Kidney epithelial cell (primary cell): Measurements from ENCODE around the gene AWAT2. TPM values are rescaled to one million over a fixed set of nuclear protein-coding genes. Genes with fewer than 3 reads are reported as not detected.

Experiments
- DNase-seq: peaks from one replicate; pipeline ENCODE4 v3.0.0-alpha.2; 2010; ENCODE audit warnings: low read depth
- H3K27me3 ChIP-seq: 2 replicates; pipeline ENCODE4 v1.6.0; 2011; ENCODE audit warnings: low read length; ENCODE audit not compliant: control insufficient read depth, insufficient read depth
- H3K36me3 ChIP-seq: 2 replicates; pipeline ENCODE4 v1.5.1; 2011; ENCODE audit warnings: low read length; ENCODE audit not compliant: control insufficient read depth, insufficient read depth
- H3K4me3 ChIP-seq: 2 replicates; pipeline ENCODE4 v1.5.1; 2011; ENCODE audit warnings: low read depth, mild to moderate bottlenecking, control low read depth, low read length
- CTCF ChIP-seq: IDR thresholded peaks from 2 replicates; pipeline ENCODE4 v1.5.1; 2011; ENCODE audit warnings: mild to moderate bottlenecking, moderate library complexity, low read length, control low read depth, inconsistent platforms; ENCODE audit not compliant: insufficient read depth, poor library complexity, severe bottlenecking
- total RNA-seq: library from RNA; depleted of rRNA; stranded (reverse); fragments of >200 nt; gene quantifications from 2 replicates; pipeline ENCODE4 v1.2.3, GENCODE V29; 2015

AWAT2 gene
- total RNA-seq, 1 donor from 2014 or later = not detected

GRCh38 chrX:70062961-70063550, 13.3 kb upstream of the AWAT2 start:
- TF ChIP-seq CTCF = no peak
- no peaks in the 10 kb centered on the region for H3K36me3 ChIP-seq
- H3K27me3 ChIP-seq = no peaks in the 10 kb centered on the region
- H3K4me3 ChIP-seq = no peak overlapping the region
- DNase-seq = no peak

GRCh38 chrX:70062076-70062475, 12.3 kb upstream of the AWAT2 start, which contains the start of gene OTUD6A:
OTUD6A (plus strand) TSS chrX:70062457; CDS start chrX:70062525, 68 bp downstream.
- no peak for TF ChIP-seq CTCF
- DNase-seq = no peak
- no peaks in the 10 kb centered on the region for H3K27me3 ChIP-seq
- H3K4me3 ChIP-seq = no peak within 1 kb of the TSS
- H3K36me3 ChIP-seq = no peaks in the 10 kb centered on the region

GRCh38 chrX:70054391-70054790, 4.7 kb upstream of the AWAT2 start:
- H3K4me3 ChIP-seq = no peak overlapping the region
- DNase-seq = no peak
- TF ChIP-seq CTCF = no peak
- no peaks in the 10 kb centered on the region for H3K27me3 ChIP-seq
- H3K36me3 ChIP-seq = no peaks in the 10 kb centered on the region

DNA sequence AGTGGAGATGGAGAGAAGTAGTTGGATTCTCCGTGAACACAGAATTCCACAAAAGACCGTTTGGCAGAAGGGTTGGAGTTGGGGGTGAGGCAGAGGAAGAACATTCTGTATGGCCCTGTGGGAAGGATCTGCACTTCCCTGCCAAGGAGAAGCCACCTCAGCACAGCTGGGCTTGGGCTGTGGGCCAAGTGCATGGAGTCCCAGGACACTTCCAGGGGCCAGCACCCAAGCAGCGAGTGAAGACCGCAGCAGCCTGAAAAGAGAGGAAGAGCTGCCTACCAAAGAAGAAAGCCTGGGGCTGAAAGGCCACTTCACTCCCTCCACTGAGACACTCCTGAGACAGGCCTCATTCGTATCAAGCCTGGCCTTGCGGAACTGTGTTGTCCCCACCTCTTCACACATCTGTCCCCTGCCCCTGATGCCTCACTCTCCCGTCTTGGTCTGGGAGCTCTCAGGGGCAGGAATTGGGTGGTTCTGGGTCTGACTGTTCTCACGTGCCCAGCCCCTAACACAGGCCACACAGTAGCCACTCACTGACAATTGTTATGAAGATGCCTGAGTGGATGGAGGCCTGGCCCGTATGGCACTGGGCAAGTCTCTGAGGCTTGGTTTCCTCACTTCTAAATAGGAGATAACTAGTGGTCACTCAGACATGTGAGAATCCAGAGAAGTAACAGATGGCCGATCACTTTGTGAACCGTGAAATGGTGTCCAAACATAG, 3.3 kb upstream of the AWAT2 start:
- H3K27me3 ChIP-seq = no peaks in the 10 kb centered on the region
- H3K36me3 ChIP-seq = no peaks in the 10 kb centered on the region
- DNase-seq = no peak
- no peak overlapping the region for H3K4me3 ChIP-seq
- no peak for TF ChIP-seq CTCF

- no peak for DNase-seq
- no peak overlapping the region for H3K4me3 ChIP-seq
- no peaks in the 10 kb centered on the region for H3K36me3 ChIP-seq
- TF ChIP-seq CTCF = no peak
- H3K27me3 ChIP-seq = no peaks in the 10 kb centered on the region
Observed at GRCh38 chrX:70049406-70049805, 332 bp downstream of the AWAT2 start.
